Measurements from ENCODE around the gene COBL.

The COBL gene

DNA sequence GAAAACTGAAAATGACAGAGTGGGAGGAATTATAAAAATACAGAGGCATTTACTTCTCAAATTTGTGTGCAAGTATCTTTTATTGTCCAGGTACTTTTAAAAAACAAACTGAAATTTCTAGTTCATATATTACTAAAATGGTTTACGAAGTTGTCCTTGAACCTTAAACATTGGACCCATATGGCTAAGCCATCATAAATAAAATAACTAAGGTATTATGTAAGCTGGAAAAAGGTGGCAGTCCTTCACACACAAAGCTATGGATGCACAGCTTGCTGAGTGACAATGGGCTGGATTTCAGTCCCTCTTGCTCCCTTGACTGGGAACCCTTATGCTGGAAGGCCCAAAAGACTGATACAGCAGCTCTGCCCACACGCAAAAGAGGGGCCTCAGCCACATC, 66.1 kb downstream of the COBL start:
- DNase-seq (ENCODE audit: low spot score) = no peak

GRCh38 chr7:51249991-51250390, 66.6 kb downstream of the COBL start:
- DNase-seq (ENCODE audit: low spot score) = no peak

DNA sequence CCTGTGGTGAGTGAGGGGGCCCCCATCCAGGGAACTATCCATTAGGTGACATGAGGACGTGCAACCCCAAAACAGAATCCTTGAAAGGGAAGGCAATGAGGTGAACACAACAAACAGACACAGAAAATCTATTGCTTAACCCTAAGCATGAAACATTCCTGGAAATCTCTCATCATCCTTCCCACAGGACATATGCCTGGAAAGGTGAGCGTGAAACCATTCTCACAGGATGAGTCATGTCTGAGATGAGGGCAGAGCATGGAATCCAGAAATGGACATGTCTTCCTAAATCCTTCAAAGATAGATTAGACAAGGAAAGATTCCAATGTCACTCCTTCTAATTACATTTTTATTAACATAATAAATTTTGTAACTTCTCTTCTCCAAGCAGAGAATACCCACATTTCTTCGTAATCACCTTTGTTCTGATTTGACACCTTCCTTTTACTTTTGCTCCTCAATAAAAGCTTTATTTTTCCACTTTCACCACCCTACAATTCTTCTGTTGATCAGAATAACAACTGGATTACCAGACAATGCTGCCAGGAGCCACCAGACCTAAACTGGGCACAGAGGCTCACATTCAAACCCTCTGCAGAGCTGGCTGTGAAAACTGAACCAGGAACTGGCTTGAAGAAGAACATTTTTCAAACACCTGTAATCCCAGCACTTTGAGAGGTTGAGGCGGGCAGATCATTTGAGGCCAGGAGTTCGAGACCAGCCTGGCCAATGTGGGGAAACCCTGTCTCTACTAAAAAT, 67.2 kb downstream of the COBL start:
- DNase-seq (ENCODE audit: low spot score) = no peak

DNA sequence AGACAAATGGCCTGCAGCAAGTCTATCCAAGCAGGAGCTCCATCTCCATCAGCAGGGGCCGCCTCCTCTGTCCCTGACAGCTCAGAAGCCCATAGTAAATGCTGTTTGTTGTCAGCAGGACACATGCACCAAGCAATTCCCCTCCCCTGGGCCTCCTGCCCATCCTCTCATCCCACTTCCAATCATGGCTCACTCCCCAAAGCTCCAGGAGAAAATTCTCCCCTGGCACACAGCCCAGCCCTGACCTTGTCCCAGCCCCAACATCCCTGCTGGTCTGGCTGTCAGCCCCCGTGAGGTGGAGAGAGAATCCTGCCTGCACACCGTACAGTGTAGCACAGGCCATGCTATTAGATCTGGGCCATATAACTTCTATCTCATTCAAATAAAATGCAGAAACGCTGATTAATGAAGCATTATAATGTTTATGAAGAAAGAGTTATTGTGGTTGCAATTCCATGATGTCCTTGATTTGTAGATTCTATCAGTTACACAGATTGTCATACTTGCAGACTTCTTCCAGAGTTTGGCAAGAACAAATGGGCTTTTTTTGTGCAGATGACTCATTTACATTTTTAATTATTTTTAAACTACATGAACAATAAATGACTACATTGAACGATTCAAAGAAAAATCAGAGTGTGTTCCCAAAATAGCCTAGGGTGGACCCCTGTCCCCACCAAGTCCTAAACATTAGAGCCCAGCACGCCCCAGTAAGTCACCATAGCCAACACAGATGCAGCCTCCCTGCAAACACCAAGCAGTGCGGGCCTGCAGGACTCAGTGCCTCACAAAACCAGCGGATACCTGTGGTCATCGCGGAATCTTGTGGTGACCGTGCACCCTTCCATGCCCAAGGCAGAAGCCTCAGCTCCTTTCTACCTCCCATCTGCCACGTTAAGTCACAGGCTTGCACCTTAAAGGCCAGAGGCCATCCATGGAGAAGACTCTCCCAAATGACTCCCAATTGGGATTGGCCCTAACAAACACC, 70.1 kb downstream of the COBL start:
- DNase-seq (ENCODE audit: low spot score) = no peak

DNA sequence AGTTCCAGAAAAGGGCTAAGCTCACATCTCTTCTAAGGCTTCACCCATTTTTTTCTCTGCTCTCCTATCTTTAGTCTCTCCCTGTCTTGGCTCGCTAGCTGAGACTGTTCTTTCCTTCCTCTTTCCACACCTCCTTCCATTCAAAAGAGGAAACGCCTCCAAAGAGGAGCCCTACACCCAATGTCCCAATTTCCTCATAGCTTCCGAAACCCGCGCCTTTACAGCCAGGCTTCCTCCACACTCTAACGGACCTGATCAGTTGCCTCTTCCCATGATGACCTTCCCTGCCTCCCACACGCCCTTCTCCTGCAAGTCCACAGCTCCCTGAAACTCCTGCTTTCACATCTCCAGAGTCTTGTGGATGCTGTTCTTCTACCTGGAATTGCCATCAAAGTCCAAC, 71.7 kb downstream of the COBL start:
- DNase-seq (ENCODE audit: low spot score) = no peak

GRCh38 chr7:51244053-51244452, 72.6 kb downstream of the COBL start:
- no peak for DNase-seq (ENCODE audit: low spot score)

- no peak for DNase-seq (ENCODE audit: low spot score)
Measured at GRCh38 chr7:51243631-51244030, 73.0 kb downstream of the COBL start.

DNA sequence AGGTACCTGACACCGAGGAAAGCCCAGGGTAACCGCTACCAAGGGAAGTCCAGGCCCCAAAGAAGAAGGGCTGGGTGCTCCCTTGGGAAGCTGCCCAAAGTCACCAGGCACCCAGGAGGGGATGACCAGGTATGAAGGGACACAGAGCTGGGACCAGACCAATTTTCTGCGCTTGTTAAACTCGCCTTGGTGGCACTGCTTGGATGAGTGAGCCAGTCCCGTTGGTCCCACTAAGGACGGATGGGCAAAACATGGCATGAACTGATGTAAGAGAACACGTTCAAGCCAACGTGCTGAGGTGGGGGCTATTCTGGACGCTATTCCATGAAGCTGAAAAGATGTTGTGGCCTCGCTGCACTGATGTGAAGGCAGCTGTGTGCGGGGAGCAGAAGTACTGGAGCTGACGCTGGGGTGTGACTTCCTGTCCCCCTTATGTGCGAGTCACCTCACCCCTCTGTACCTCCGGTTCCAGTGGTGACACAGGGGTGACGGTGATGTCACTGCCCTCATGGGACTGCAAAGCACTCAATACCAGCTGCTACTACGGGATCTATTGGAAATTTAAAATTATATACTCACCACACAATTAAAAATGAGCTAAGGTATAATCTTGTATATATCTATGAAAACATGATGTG, 73.6 kb downstream of the COBL start:
- no peak for DNase-seq (ENCODE audit: low spot score)

- DNase-seq (ENCODE audit: low spot score) = no peak
Measured at GRCh38 chr7:51242007-51242691, 74.5 kb downstream of the COBL start.

GRCh38 chr7:51240868-51241267, 75.7 kb downstream of the COBL start:
- no peak for DNase-seq (ENCODE audit: low spot score)

- DNase-seq (ENCODE audit: low spot score) = no peak
Measured at GRCh38 chr7:51239691-51240090, 76.9 kb downstream of the COBL start.

GRCh38 chr7:51238981-51239495, 77.6 kb downstream of the COBL start:
- no peak for DNase-seq (ENCODE audit: low spot score)

- no peak for DNase-seq (ENCODE audit: low spot score)
Measured at GRCh38 chr7:51237446-51238133, 79.0 kb downstream of the COBL start.

GRCh38 chr7:51236470-51237132, 80.0 kb downstream of the COBL start:
- DNase-seq (ENCODE audit: low spot score) = no peak

DNA sequence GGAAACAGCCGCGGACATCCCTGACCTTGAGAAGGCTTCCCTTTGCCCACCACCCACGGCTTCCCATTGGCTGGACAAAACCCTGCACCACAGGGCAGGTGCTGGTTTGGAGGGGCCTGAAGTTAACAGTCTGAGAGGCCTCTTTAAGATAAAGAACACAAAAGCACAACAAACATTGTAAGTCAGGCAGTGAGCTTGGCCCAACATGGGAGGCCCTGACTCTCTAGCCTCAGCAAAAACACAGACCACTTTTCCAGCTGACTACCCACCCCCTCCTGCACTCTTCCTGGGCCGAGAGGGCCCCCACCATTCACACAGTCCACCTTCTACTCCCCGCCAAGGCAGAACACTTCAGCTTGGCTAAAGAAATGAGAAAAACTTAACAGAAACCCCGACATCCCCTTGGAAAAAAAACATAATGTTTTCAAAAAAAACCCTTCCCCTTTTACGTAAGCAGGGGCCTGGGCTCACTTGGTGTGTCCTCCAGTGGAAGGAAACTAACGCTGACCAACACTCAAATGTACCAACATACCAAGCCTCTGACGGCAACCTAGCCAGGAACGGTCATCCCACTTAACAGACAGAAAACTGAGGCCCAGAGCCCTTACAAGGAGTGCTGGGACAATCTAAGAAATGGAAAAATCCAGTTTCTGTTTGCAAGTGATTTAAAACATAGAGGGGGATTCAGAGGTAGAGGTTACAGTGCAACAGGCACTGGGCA, 80.9 kb downstream of the COBL start:
- no peak for DNase-seq (ENCODE audit: low spot score)

DNA sequence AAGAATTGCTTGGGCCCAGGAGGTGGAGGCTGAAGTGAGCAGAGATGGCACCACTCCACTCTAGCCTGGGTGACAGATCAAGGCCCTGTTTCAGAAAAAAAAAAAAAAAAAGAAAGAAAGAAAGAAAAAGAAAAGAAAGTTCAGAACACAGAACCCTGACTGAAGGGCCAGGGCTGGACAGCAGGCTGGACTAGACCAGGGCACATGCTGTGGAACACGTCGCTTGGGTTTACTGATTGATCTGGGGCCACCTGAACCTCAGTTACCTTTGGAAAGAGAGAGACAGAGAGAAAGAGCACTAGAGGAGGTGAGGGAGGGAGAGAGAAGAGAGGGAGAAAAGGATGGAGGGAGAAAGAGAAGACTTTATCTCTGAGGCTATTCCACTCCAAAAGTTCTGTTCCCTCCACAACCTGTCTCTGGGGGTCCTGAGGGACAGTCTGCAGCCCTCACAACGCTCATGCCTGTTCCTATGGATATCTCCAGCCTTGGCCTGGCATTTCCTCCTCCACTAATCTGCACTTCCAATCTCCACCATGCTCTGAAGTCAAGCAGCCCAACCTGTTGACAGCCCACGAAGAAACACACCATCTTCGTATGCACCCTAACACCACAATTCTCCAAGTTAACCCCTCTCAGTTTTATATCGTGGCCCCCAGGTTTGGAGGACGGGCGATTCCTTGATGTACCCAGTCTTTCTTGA, 81.8 kb downstream of the COBL start:
- DNase-seq (ENCODE audit: low spot score) = no peak

GRCh38 chr7:51234139-51234538, 82.5 kb downstream of the COBL start:
- DNase-seq (ENCODE audit: low spot score) = no peak

DNA sequence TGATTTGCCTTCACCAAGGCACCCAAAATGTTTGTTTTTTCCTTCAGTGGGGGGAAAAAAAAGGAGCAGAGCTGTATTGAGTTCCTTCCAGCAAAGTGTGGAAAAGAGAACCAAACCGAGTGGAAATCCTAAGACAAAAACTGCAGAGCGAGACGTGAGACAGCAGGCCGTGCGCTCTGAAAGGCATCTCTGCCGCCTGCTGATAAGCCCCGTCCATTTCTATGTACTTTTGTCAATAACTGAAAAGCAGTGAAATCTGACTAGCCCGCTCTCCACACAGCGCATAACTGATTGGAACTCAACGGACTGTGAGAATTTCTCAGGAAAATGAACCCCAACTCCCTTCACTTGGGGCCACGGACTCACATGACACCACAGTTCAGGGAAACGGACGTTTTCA, 83.2 kb downstream of the COBL start:
- DNase-seq (ENCODE audit: low spot score) = no peak

DNA sequence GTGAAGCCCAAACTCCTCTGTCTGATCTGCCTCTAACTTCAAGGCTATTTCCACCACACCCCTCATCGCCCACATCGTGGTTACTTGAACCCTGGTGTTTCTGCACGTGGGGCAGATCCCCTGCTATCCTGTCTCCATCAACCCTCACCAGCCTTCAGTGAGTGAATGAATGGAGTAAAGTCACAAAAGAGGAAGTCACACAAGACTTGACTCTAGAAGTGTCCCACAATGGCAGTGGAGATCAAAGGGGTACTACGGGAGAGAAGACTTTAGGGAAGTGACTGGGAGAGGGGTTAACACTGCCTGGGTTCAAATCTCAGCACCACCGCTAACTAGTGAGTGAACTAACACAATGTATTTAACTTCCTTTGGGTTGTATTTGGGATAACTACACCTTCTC, 85.9 kb downstream of the COBL start:
- DNase-seq (ENCODE audit: low spot score) = no peak

GRCh38 chr7:51230324-51230625, 86.3 kb downstream of the COBL start:
- DNase-seq (ENCODE audit: low spot score) = no peak

Data from CD4-positive, alpha-beta T cell treated with Interleukin-2 at 100 ng/mL for 4 hours (primary cell).